HEK293 (cell line): Measurements from ENCODE around the gene CD47.

ENCODE experiments used
- CTCF ChIA-PET: fragments of 350-600 bp; formaldehyde crosslinking; extraction: SDS; loops from one replicate; lab custom pipeline; 2021; ENCODE audit warnings: antibody characterized with exemption; lab: Yijun Ruan, JAX
- POLR2A ChIA-PET: fragments of 300-600 bp; formaldehyde crosslinking; extraction: SDS; loops from one replicate; lab custom pipeline; 2020; ENCODE audit warnings: antibody characterized with exemption, inconsistent platforms; lab: Yijun Ruan, JAX
- H3K27ac ChIP-seq: fragments of 200-500 bp; sonication (Bioruptor generic); 2 replicates; pipeline ENCODE4 v1.5.1; 2014; ENCODE audit warnings: low read depth, low read length, control low read depth, inconsistent platforms; ENCODE audit errors: extremely low read depth
- H3K36me3 ChIP-seq, 2 experiments: fragments of 200-500 bp in 1 of 2; sonication (Bioruptor generic) in 1 of 2; 1 replicate in 1 of 2; 2 replicates in 1 of 2; pipeline ENCODE4 v1.5.1; 2014 to 2017; ENCODE audit warnings: inconsistent platforms in 2 of 2, low read length in 2 of 2; ENCODE audit not compliant: control insufficient read depth in 2 of 2, insufficient read depth in 1 of 2
- H3K4me1 ChIP-seq: fragments of 200-500 bp; sonication (Bioruptor generic); 2 replicates; pipeline ENCODE4 v1.5.1; 2014; ENCODE audit warnings: mild to moderate bottlenecking, low read length, inconsistent platforms; ENCODE audit not compliant: control insufficient read depth, insufficient read depth
- H3K4me3 ChIP-seq: 2 replicates; pipeline ENCODE4 v1.5.1; 2011; ENCODE audit warnings: low read depth, mild to moderate bottlenecking, control low read depth, low read length, moderate library complexity
- H3K9me3 ChIP-seq: fragments of 200-500 bp; sonication (Bioruptor generic); 2 replicates; pipeline ENCODE4 v1.5.1; 2014; ENCODE audit warnings: low read depth, low read length, inconsistent platforms; ENCODE audit not compliant: control insufficient read depth, insufficient read depth
- ATF2 ChIP-seq: fragments of 450-650 bp; formaldehyde crosslinking; IDR thresholded peaks from 2 replicates; pipeline ENCODE4 v1.5.1; 2016; ENCODE audit warnings: missing biosample characterization, missing genetic modification characterization, low read depth
- EGR2 ChIP-seq: fragments of 450-650 bp; formaldehyde crosslinking; IDR thresholded peaks from 2 replicates; pipeline ENCODE4 v1.5.1; 2016; ENCODE audit warnings: low read depth, missing biosample characterization, missing genetic modification characterization
- GLIS2 ChIP-seq: fragments of 450-650 bp; formaldehyde crosslinking; IDR thresholded peaks from 2 replicates; pipeline ENCODE4 v1.5.1; 2016; ENCODE audit warnings: missing biosample characterization, missing genetic modification characterization
- INSM2 ChIP-seq: fragments of 450-650 bp; formaldehyde crosslinking; IDR thresholded peaks from 2 replicates; pipeline ENCODE4 v1.5.1; 2016; ENCODE audit warnings: missing biosample characterization, missing genetic modification characterization
- KLF10 ChIP-seq: fragments of 450-650 bp; IDR thresholded peaks from 2 replicates; pipeline ENCODE4 v1.5.1; 2018; ENCODE audit warnings: missing biosample characterization, mild to moderate bottlenecking, missing genetic modification characterization
- OSR2 ChIP-seq: fragments of 450-650 bp; formaldehyde crosslinking; IDR thresholded peaks from 2 replicates; pipeline ENCODE4 v1.5.1; 2016; ENCODE audit warnings: missing biosample characterization, missing genetic modification characterization
- PRDM4 ChIP-seq: fragments of 450-650 bp; formaldehyde crosslinking; IDR thresholded peaks from 2 replicates; pipeline ENCODE4 v1.5.1; 2017; ENCODE audit warnings: missing biosample characterization, missing genetic modification characterization
- RBAK ChIP-seq: fragments of 450-650 bp; formaldehyde crosslinking; IDR thresholded peaks from 2 replicates; pipeline ENCODE4 v1.5.1; 2016; ENCODE audit warnings: missing biosample characterization, missing genetic modification characterization
- REPIN1 ChIP-seq: fragments of 450-650 bp; formaldehyde crosslinking; IDR thresholded peaks from 2 replicates; pipeline ENCODE4 v1.5.1; 2017; ENCODE audit warnings: missing biosample characterization, missing genetic modification characterization, low read depth
- WT1 ChIP-seq: fragments of 450-650 bp; formaldehyde crosslinking; IDR thresholded peaks from 2 replicates; pipeline ENCODE4 v1.5.1; 2016; ENCODE audit warnings: missing biosample characterization, missing genetic modification characterization
- ZFP37 ChIP-seq: fragments of 450-650 bp; formaldehyde crosslinking; IDR thresholded peaks from 2 replicates; pipeline ENCODE4 v1.5.1; 2016; ENCODE audit warnings: missing biosample characterization, missing genetic modification characterization
- ZNF133 ChIP-seq: fragments of 450-650 bp; formaldehyde crosslinking; IDR thresholded peaks from 2 replicates; pipeline ENCODE4 v1.5.1; 2016; ENCODE audit warnings: missing biosample characterization, missing genetic modification characterization
- ZNF16 ChIP-seq: fragments of 450-650 bp; formaldehyde crosslinking; IDR thresholded peaks from 2 replicates; pipeline ENCODE4 v1.5.1; 2016; ENCODE audit warnings: low read depth, missing biosample characterization, missing genetic modification characterization
- ZNF174 ChIP-seq: fragments of 450-650 bp; formaldehyde crosslinking; IDR thresholded peaks from 2 replicates; pipeline ENCODE4 v1.5.0; 2017; ENCODE audit warnings: missing biosample characterization, mild to moderate bottlenecking, missing genetic modification characterization
- ZNF18 ChIP-seq: fragments of 450-650 bp; formaldehyde crosslinking; IDR thresholded peaks from 2 replicates; pipeline ENCODE4 v1.5.1; 2016; ENCODE audit warnings: missing biosample characterization, missing genetic modification characterization
- ZNF23 ChIP-seq: fragments of 450-650 bp; formaldehyde crosslinking; IDR thresholded peaks from 2 replicates; pipeline ENCODE4 v1.5.1; 2016; ENCODE audit warnings: missing biosample characterization, missing genetic modification characterization, borderline replicate concordance
- ZNF280C ChIP-seq: fragments of 450-650 bp; formaldehyde crosslinking; IDR thresholded peaks from 2 replicates; pipeline ENCODE4 v1.5.1; 2016; ENCODE audit warnings: missing biosample characterization, missing genetic modification characterization
- ZNF324 ChIP-seq: fragments of 450-650 bp; formaldehyde crosslinking; IDR thresholded peaks from 2 replicates; pipeline ENCODE4 v1.5.1; 2016; ENCODE audit warnings: missing biosample characterization, missing genetic modification characterization
- ZNF37A ChIP-seq: fragments of 450-650 bp; IDR thresholded peaks from 2 replicates; pipeline ENCODE4 v1.5.1; 2018; ENCODE audit warnings: missing biosample characterization, missing genetic modification characterization
- ZNF658 ChIP-seq: fragments of 450-650 bp; formaldehyde crosslinking; IDR thresholded peaks from 2 replicates; pipeline ENCODE4; 2016; ENCODE audit warnings: missing biosample characterization, missing genetic modification characterization
- ZNF670 ChIP-seq: fragments of 450-650 bp; formaldehyde crosslinking; IDR thresholded peaks from 2 replicates; pipeline ENCODE4 v1.5.1; 2016; ENCODE audit warnings: missing biosample characterization, missing genetic modification characterization, low read depth
- ZNF677 ChIP-seq: fragments of 450-650 bp; IDR thresholded peaks from 2 replicates; pipeline ENCODE4 v1.5.0; 2018; ENCODE audit warnings: missing biosample characterization, mild to moderate bottlenecking, missing genetic modification characterization, moderate library complexity
- ZNF692 ChIP-seq: fragments of 450-650 bp; formaldehyde crosslinking; IDR thresholded peaks from 2 replicates; pipeline ENCODE4 v1.5.1; 2016; ENCODE audit warnings: missing biosample characterization, missing genetic modification characterization
- ZNF768 ChIP-seq: fragments of 450-650 bp; formaldehyde crosslinking; IDR thresholded peaks from 2 replicates; pipeline ENCODE4 v1.5.1; 2018; ENCODE audit warnings: missing biosample characterization, mild to moderate bottlenecking, missing genetic modification characterization
- ZNF837 ChIP-seq: fragments of 450-650 bp; formaldehyde crosslinking; IDR thresholded peaks from 2 replicates; pipeline ENCODE4 v1.5.1; 2016; ENCODE audit warnings: missing biosample characterization, missing genetic modification characterization
- ZNF843 ChIP-seq: fragments of 450-650 bp; formaldehyde crosslinking; IDR thresholded peaks from 2 replicates; pipeline ENCODE4 v1.5.1; 2016; ENCODE audit warnings: missing biosample characterization, missing genetic modification characterization

CD47 gene

GRCh38 chr3:108133048-108133369, 42.2 kb upstream of the CD47 start:
- no peak for TF ChIP-seq ZNF768 (tag by site-specific recombination)
- no peak for TF ChIP-seq ZNF37A
- TF ChIP-seq ZNF324 (tag by site-specific recombination), result no peak
- no peak for TF ChIP-seq ZNF670
- no peak for TF ChIP-seq RBAK
- no peak for TF ChIP-seq ZNF18
- TF ChIP-seq ZFP37, result no peak
- CTCF ChIA-PET, result no interaction called here
- H3K4me3 ChIP-seq, result no peak overlapping the region
- H3K9me3 ChIP-seq, result no peaks in the 10 kb centered on the region
- H3K4me1 ChIP-seq, result no peaks in the 10 kb centered on the region
- no peak overlapping the region for H3K27ac ChIP-seq
- POLR2A ChIA-PET, result no interaction called here
- H3K36me3 ChIP-seq, result no peaks in the 10 kb centered on the region

- no peaks in the 10 kb centered on the region for H3K4me1 ChIP-seq
- no peak for TF ChIP-seq ZNF658 (tag by site-specific recombination)
- no peak for TF ChIP-seq ZNF692 (tag by site-specific recombination)
- TF ChIP-seq REPIN1 (tag by site-specific recombination), result no peak
- no peak for TF ChIP-seq WT1 (tag by site-specific recombination)
- no peak for TF ChIP-seq ZNF23 (tag by site-specific recombination)
- no peak for TF ChIP-seq EGR2 (tag by site-specific recombination)
- TF ChIP-seq ZNF133 (tag by site-specific recombination), result no peak
- no peak for TF ChIP-seq ZNF280C (tag by site-specific recombination)
- no peak for TF ChIP-seq ZNF174 (tag by site-specific recombination)
- no peak for TF ChIP-seq OSR2 (tag by site-specific recombination)
- no peak for TF ChIP-seq PRDM4 (tag by site-specific recombination)
- no peak for TF ChIP-seq ZNF837
- no peak for TF ChIP-seq ZNF843
- no peak for TF ChIP-seq ZNF677 (tag by site-specific recombination)
- TF ChIP-seq INSM2 (tag by site-specific recombination), result no peak
- no peak for TF ChIP-seq ZNF16 (tag by site-specific recombination)
- no peak for TF ChIP-seq GLIS2 (tag by site-specific recombination)
- no peak for TF ChIP-seq ATF2 (tag by site-specific recombination)
- no peak for TF ChIP-seq KLF10 (tag by site-specific recombination)
- ChIA-PET POLR2A (no interaction called here), CTCF (interaction anchor here (0.5 to 0.7 kb wide), 4 partner anchors 124 to 346 kb away, joined by 3 to 4 read pairs (median 4); no protein-coding TSS in a partner anchor)
- no peak overlapping the region for H3K27ac ChIP-seq
- H3K36me3 ChIP-seq, result no peaks in the 10 kb centered on the region
- H3K9me3 ChIP-seq, result no peaks in the 10 kb centered on the region
- H3K4me3 ChIP-seq, result no peak overlapping the region
Observed at GRCh38 chr3:108131475-108132134, 40.8 kb upstream of the CD47 start.
